HL-60 (cell line): ENCODE data around the gene DLG5.

Experiments used
- GABPA ChIP-seq: IDR thresholded peaks from 2 replicates; pipeline ENCODE4 v1.6.1; 2012; ENCODE audit warnings: low read depth
- TF ChIP-seq, protein P1 (sequence below): IDR thresholded peaks from one replicate; pipeline ENCODE4 v1.5.1; 2011; ENCODE audit warnings: low read length, control low read depth, inconsistent platforms; ENCODE audit not compliant: insufficient read depth

DNA sequence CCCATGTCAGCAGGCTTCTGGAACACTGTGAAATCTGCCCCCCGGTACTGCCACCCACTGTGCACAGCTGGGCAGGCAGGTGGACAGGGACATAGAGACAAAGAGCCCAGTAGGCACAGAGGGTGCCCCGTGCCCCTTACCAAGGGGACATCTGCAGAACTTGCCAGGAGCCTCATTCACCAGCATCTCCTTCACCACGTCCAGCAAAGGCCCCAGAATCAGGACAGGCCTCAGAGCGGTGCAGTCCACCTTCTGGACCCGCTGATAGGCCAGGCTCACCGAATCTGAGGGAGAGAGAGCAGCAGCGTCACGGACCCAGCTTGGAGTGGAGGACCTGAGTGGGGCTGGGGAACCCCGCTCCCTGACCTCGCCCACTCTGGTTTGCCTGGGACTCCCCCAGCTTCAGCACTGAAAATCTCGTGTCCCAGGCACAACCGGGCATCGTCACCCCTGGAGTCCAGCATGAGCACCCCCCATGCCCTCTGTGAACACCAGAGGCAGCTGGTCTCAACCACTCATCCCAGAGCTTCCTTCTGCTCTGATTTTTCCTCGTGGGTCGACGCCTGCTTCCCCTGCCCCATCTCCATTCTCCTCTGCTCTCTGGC, 130.1 kb downstream of the DLG5 start:
- no peak for TF ChIP-seq GABPA
- TF ChIP-seq, protein P1, sequence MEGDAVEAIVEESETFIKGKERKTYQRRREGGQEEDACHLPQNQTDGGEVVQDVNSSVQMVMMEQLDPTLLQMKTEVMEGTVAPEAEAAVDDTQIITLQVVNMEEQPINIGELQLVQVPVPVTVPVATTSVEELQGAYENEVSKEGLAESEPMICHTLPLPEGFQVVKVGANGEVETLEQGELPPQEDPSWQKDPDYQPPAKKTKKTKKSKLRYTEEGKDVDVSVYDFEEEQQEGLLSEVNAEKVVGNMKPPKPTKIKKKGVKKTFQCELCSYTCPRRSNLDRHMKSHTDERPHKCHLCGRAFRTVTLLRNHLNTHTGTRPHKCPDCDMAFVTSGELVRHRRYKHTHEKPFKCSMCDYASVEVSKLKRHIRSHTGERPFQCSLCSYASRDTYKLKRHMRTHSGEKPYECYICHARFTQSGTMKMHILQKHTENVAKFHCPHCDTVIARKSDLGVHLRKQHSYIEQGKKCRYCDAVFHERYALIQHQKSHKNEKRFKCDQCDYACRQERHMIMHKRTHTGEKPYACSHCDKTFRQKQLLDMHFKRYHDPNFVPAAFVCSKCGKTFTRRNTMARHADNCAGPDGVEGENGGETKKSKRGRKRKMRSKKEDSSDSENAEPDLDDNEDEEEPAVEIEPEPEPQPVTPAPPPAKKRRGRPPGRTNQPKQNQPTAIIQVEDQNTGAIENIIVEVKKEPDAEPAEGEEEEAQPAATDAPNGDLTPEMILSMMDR: no peak
